Measurements from ENCODE around the gene ACSS1. TPM values are rescaled to one million over a fixed set of nuclear protein-coding genes. Genes with fewer than 3 reads are reported as not detected.

The ACSS1 gene
- total RNA-seq, 1 donor from 2014 or later, result 7.3 TPM

GRCh38 chr20:25070821-25071473, 13.0 kb upstream of the ACSS1 start:
- TF ChIP-seq CTCF (IDR thresholded peaks at IDR 0.05; ENCODE audit: insufficient read depth, low read length, poor library complexity, severe bottlenecking), result no peak
- Histone ChIP-seq H3K27me3 (ENCODE audit: control insufficient read depth, insufficient read depth, low read length) (peaks cover 27% of the 10 kb centered on the region), H3K36me3 (ENCODE audit: control insufficient read depth, insufficient read depth, low read length) (no peaks in the 10 kb centered on the region), H3K4me3 (ENCODE audit: low read depth, low read length) (no peak overlapping the region)
- no peak for DNase-seq (ENCODE audit: low read depth)

GRCh38 chr20:25067102-25067987, 9.4 kb upstream of the ACSS1 start:
- Histone ChIP-seq H3K36me3 (ENCODE audit: control insufficient read depth, insufficient read depth, low read length) (no peaks in the 10 kb centered on the region), H3K27me3 (ENCODE audit: control insufficient read depth, insufficient read depth, low read length) (peaks cover 40% of the 10 kb centered on the region), H3K4me3 (ENCODE audit: low read depth, low read length) (no peak overlapping the region)
- DNase-seq (ENCODE audit: low read depth), result no peak
- TF ChIP-seq CTCF (IDR thresholded peaks at IDR 0.05; ENCODE audit: insufficient read depth, low read length, poor library complexity, severe bottlenecking), result no peak

GRCh38 chr20:25066386-25066785, 8.4 kb upstream of the ACSS1 start:
- peaks cover 40% of the 10 kb centered on the region for H3K27me3 ChIP-seq (ENCODE audit: control insufficient read depth, insufficient read depth, low read length)

GRCh38 chr20:25065625-25066338, 7.8 kb upstream of the ACSS1 start:
- DNase-seq (ENCODE audit: low read depth), result no peak
- Histone ChIP-seq H3K36me3 (ENCODE audit: control insufficient read depth, insufficient read depth, low read length) (no peaks in the 10 kb centered on the region), H3K4me3 (ENCODE audit: low read depth, low read length) (no peak overlapping the region), H3K27me3 (ENCODE audit: control insufficient read depth, insufficient read depth, low read length) (peaks cover 39% of the 10 kb centered on the region)
- TF ChIP-seq CTCF (IDR thresholded peaks at IDR 0.05; ENCODE audit: insufficient read depth, low read length, poor library complexity, severe bottlenecking), result peak; percentile 70

More at GRCh38 chr20:25066386-25066785, 8.4 kb upstream of the ACSS1 start:
- DNase-seq (ENCODE audit: low read depth), result no peak
- Histone ChIP-seq H3K36me3 (ENCODE audit: control insufficient read depth, insufficient read depth, low read length) (no peaks in the 10 kb centered on the region), H3K4me3 (ENCODE audit: low read depth, low read length) (no peak overlapping the region)
- TF ChIP-seq CTCF (IDR thresholded peaks at IDR 0.05; ENCODE audit: insufficient read depth, low read length, poor library complexity, severe bottlenecking), result no peak

GRCh38 chr20:25065072-25065624, 7.2 kb upstream of the ACSS1 start:
- TF ChIP-seq CTCF (IDR thresholded peaks at IDR 0.05; ENCODE audit: insufficient read depth, low read length, poor library complexity, severe bottlenecking), result no peak
- no peak for DNase-seq (ENCODE audit: low read depth)
- H3K4me3 ChIP-seq (ENCODE audit: low read depth, low read length), result no peak overlapping the region
- peaks cover 42% of the 10 kb centered on the region for H3K27me3 ChIP-seq (ENCODE audit: control insufficient read depth, insufficient read depth, low read length)
- no peaks in the 10 kb centered on the region for H3K36me3 ChIP-seq (ENCODE audit: control insufficient read depth, insufficient read depth, low read length)

Data from kidney epithelial cell (primary cell).